ENCODE results near the gene NCOR1. TPM values are rescaled to one million over a fixed set of nuclear protein-coding genes. Genes with fewer than 3 reads are reported as not detected.

Gene NCOR1
- total and polyA plus RNA-seq, 9 of the 15 experiments (the other 6 are each of a cell fraction or from before 2014, with no cell fraction given) = 20.2 to 66.5 (median 50.9) TPM

Small RNA genes lying within 50 kb of the gene (small RNA-seq; reads per million reads assigned to genes)
- gene RNU6-314P (not detected), gene RNU6-862P (not detected)

Other genes starting within 250 kb of the NCOR1 start
- gene ZSWIM7, start 215.8 kb downstream of the NCOR1 start, total RNA-seq (2014; rRNA removed) = 15.1 and 15.3 TPM in 2 replicates
- 9.8 and 11.0 TPM in 2 replicates for gene ZSWIM7, start 215.8 kb downstream of the NCOR1 start, total RNA-seq (2014; rRNA removed; fragmentation: Illumina TruSeq; extraction: Trizol)
- 7.9 and 9.5 TPM in 2 replicates for gene ZSWIM7, start 215.8 kb downstream of the NCOR1 start, total RNA-seq (2015; rRNA removed; fragmentation: Illumina TruSeq; extraction: Trizol)
- gene ZSWIM7, start 215.8 kb downstream of the NCOR1 start, total RNA-seq (2021) = 6.8 and 9.0 TPM in 2 replicates
- gene ZSWIM7, start 215.8 kb downstream of the NCOR1 start, polyA plus RNA-seq (2011; rRNA removed) = 17.2 and 18.7 TPM in 2 replicates
- gene ZSWIM7, start 215.8 kb downstream of the NCOR1 start, polyA plus RNA-seq (2014; fragmentation: Illumina TruSeq; extraction: Trizol) = 7.4 and 10.0 TPM in 2 replicates
- 1 to 10 TPM; 5.9 to 8.0 TPM for gene ZSWIM7, start 215.8 kb downstream of the NCOR1 start, polyA plus RNA-seq (2014; fragmentation: Nextera tagmentation; extraction: Ambion mirVana)
- gene ZSWIM7, start 215.8 kb downstream of the NCOR1 start, polyA plus RNA-seq (2014; rRNA removed) = 15.5 and 22.7 TPM in 2 replicates
- 42.0 and 60.8 TPM in 2 replicates for gene TTC19, start 215.7 kb downstream of the NCOR1 start, total RNA-seq (2014; rRNA removed)
- gene TTC19, start 215.7 kb downstream of the NCOR1 start, total RNA-seq (2014; rRNA removed; fragmentation: Illumina TruSeq; extraction: Trizol) = 26.5 and 30.1 TPM in 2 replicates
- gene TTC19, start 215.7 kb downstream of the NCOR1 start, total RNA-seq (2015; rRNA removed; fragmentation: Illumina TruSeq; extraction: Trizol) = 19.1 and 20.3 TPM in 2 replicates
- 23.8 and 25.6 TPM in 2 replicates for gene TTC19, start 215.7 kb downstream of the NCOR1 start, total RNA-seq (2021)
- gene TTC19, start 215.7 kb downstream of the NCOR1 start, polyA plus RNA-seq (2011; rRNA removed) = 6.3 and 8.1 TPM in 2 replicates
- gene TTC19, start 215.7 kb downstream of the NCOR1 start, polyA plus RNA-seq (2014; fragmentation: Illumina TruSeq; extraction: Trizol) = 24.6 and 27.6 TPM in 2 replicates
- 10 to 100 TPM in 1 of 2 experiments, 1 to 10 TPM in 1; 8.9 to 10.5 TPM for gene TTC19, start 215.7 kb downstream of the NCOR1 start, polyA plus RNA-seq (2014; fragmentation: Nextera tagmentation; extraction: Ambion mirVana)
- 16.1 and 25.3 TPM in 2 replicates for gene TTC19, start 215.7 kb downstream of the NCOR1 start, polyA plus RNA-seq (2014; rRNA removed)
- 23.6 and 26.4 TPM in 2 replicates for gene PIGL, start 1.7 kb upstream of the NCOR1 start, total RNA-seq (2014; rRNA removed)
- 22.7 and 24.5 TPM in 2 replicates for gene PIGL, start 1.7 kb upstream of the NCOR1 start, total RNA-seq (2014; rRNA removed; fragmentation: Illumina TruSeq; extraction: Trizol)
- 19.9 and 20.7 TPM in 2 replicates for gene PIGL, start 1.7 kb upstream of the NCOR1 start, total RNA-seq (2015; rRNA removed; fragmentation: Illumina TruSeq; extraction: Trizol)
- 27.7 and 29.6 TPM in 2 replicates for gene PIGL, start 1.7 kb upstream of the NCOR1 start, total RNA-seq (2021)
- 43.4 and 53.0 TPM in 2 replicates for gene PIGL, start 1.7 kb upstream of the NCOR1 start, polyA plus RNA-seq (2011; rRNA removed)
- 25.6 and 26.5 TPM in 2 replicates for gene PIGL, start 1.7 kb upstream of the NCOR1 start, polyA plus RNA-seq (2014; fragmentation: Illumina TruSeq; extraction: Trizol)
- gene PIGL, start 1.7 kb upstream of the NCOR1 start, polyA plus RNA-seq (2014; fragmentation: Nextera tagmentation; extraction: Ambion mirVana) = 10 to 100 TPM; 54.2 to 55.3 TPM
- 34.2 and 39.1 TPM in 2 replicates for gene PIGL, start 1.7 kb upstream of the NCOR1 start, polyA plus RNA-seq (2014; rRNA removed)
- 90.9 and 131 TPM in 2 replicates for gene CENPV, start 137.9 kb upstream of the NCOR1 start, total RNA-seq (2014; rRNA removed)
- gene CENPV, start 137.9 kb upstream of the NCOR1 start, total RNA-seq (2014; rRNA removed; fragmentation: Illumina TruSeq; extraction: Trizol) = 89.6 and 95.5 TPM in 2 replicates
- 67.4 and 75.0 TPM in 2 replicates for gene CENPV, start 137.9 kb upstream of the NCOR1 start, total RNA-seq (2015; rRNA removed; fragmentation: Illumina TruSeq; extraction: Trizol)
- gene CENPV, start 137.9 kb upstream of the NCOR1 start, total RNA-seq (2021) = 86.1 and 89.1 TPM in 2 replicates
- gene CENPV, start 137.9 kb upstream of the NCOR1 start, polyA plus RNA-seq (2011; rRNA removed) = 112 and 128 TPM in 2 replicates
- gene CENPV, start 137.9 kb upstream of the NCOR1 start, polyA plus RNA-seq (2014; fragmentation: Illumina TruSeq; extraction: Trizol) = 89.3 and 96.6 TPM in 2 replicates
- 10 to 100 TPM; 17.8 to 25.8 TPM for gene CENPV, start 137.9 kb upstream of the NCOR1 start, polyA plus RNA-seq (2014; fragmentation: Nextera tagmentation; extraction: Ambion mirVana)
- gene CENPV, start 137.9 kb upstream of the NCOR1 start, polyA plus RNA-seq (2014; rRNA removed) = 91.8 and 100 TPM in 2 replicates
- 2,054 and 2,801 TPM in 2 replicates for gene UBB, start 165.6 kb upstream of the NCOR1 start, total RNA-seq (2014; rRNA removed)
- gene UBB, start 165.6 kb upstream of the NCOR1 start, total RNA-seq (2014; rRNA removed; fragmentation: Illumina TruSeq; extraction: Trizol) = 1,199 and 1,477 TPM in 2 replicates
- gene UBB, start 165.6 kb upstream of the NCOR1 start, total RNA-seq (2015; rRNA removed; fragmentation: Illumina TruSeq; extraction: Trizol) = 1,630 and 1,692 TPM in 2 replicates
- 1,581 and 1,675 TPM in 2 replicates for gene UBB, start 165.6 kb upstream of the NCOR1 start, total RNA-seq (2021)
- gene UBB, start 165.6 kb upstream of the NCOR1 start, polyA plus RNA-seq (2011; rRNA removed) = 1,069 and 1,272 TPM in 2 replicates
- 1,681 and 1,922 TPM in 2 replicates for gene UBB, start 165.6 kb upstream of the NCOR1 start, polyA plus RNA-seq (2014; fragmentation: Illumina TruSeq; extraction: Trizol)
- gene UBB, start 165.6 kb upstream of the NCOR1 start, polyA plus RNA-seq (2014; fragmentation: Nextera tagmentation; extraction: Ambion mirVana) = 1,000 to 10,000 TPM; 3,942 to 4,143 TPM
- gene UBB, start 165.6 kb upstream of the NCOR1 start, polyA plus RNA-seq (2014; rRNA removed) = 1,696 and 2,000 TPM in 2 replicates
- gene TRPV2, start 200.0 kb upstream of the NCOR1 start, total RNA-seq (2014; rRNA removed) = 43.5 and 51.6 TPM in 2 replicates
- 24.1 and 30.3 TPM in 2 replicates for gene TRPV2, start 200.0 kb upstream of the NCOR1 start, total RNA-seq (2014; rRNA removed; fragmentation: Illumina TruSeq; extraction: Trizol)
- gene TRPV2, start 200.0 kb upstream of the NCOR1 start, total RNA-seq (2015; rRNA removed; fragmentation: Illumina TruSeq; extraction: Trizol) = 28.6 and 31.9 TPM in 2 replicates
- 93.6 and 97.5 TPM in 2 replicates for gene TRPV2, start 200.0 kb upstream of the NCOR1 start, total RNA-seq (2021)
- 37.5 and 60.1 TPM in 2 replicates for gene TRPV2, start 200.0 kb upstream of the NCOR1 start, polyA plus RNA-seq (2011; rRNA removed)
- 29.6 and 39.7 TPM in 2 replicates for gene TRPV2, start 200.0 kb upstream of the NCOR1 start, polyA plus RNA-seq (2014; fragmentation: Illumina TruSeq; extraction: Trizol)
- 10 to 100 TPM in 1 of 2 experiments, 1 to 10 TPM in 1; 10.0 to 15.6 TPM for gene TRPV2, start 200.0 kb upstream of the NCOR1 start, polyA plus RNA-seq (2014; fragmentation: Nextera tagmentation; extraction: Ambion mirVana)
- gene TRPV2, start 200.0 kb upstream of the NCOR1 start, polyA plus RNA-seq (2014; rRNA removed) = 33.7 and 42.0 TPM in 2 replicates